HG02885 (cell line): ENCODE measurements around the gene IFT27.

Source experiments
- ATAC-seq: cut with Tn5 transposase; IDR thresholded peaks from one replicate; pipeline ENCODE4 v1.9.1; 2021; ENCODE audit warnings: mild to moderate bottlenecking; ENCODE audit not compliant: unreplicated experiment, poor library complexity

Gene IFT27

DNA sequence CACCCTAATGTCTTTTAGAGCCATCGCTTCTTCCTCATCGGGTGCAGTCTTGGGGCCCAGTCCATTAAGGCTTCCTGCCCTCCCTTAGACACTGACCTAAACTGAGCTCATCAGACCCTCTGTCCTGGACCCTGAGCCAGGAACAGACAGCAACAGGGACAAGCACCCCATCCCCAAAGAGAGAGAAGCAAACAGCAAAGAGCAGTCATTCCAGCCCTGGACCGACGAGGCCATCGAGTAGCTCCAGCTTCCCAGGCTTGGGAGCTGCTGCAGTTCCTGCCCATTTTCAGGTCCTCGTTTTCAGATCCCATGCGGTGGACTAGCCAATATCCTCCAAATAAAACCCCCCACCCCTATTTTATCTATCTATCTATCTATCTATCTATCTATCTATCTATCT lies 46.6 kb downstream of the IFT27 start:
- no peak for ATAC-seq

DNA sequence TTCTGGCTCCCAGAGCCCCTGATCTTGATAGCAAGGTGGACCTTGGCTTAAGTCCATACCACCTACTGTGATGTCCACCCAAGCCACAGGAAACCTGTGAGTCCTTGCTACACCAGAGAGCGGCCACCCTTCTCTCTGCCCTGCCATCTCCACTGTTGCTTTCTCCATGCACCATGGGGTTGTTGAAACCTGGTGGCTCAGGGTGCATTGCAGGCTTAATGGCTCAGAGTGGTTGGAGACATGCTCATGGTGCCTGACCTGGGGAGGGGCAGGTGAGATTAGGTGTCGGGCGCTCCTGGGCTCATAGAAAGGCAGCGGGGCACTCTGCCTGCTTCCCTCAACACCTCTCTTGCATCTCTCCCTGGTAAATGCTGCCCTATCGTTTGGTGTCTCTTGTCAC lies 47.4 kb downstream of the IFT27 start:
- no peak for ATAC-seq

DNA sequence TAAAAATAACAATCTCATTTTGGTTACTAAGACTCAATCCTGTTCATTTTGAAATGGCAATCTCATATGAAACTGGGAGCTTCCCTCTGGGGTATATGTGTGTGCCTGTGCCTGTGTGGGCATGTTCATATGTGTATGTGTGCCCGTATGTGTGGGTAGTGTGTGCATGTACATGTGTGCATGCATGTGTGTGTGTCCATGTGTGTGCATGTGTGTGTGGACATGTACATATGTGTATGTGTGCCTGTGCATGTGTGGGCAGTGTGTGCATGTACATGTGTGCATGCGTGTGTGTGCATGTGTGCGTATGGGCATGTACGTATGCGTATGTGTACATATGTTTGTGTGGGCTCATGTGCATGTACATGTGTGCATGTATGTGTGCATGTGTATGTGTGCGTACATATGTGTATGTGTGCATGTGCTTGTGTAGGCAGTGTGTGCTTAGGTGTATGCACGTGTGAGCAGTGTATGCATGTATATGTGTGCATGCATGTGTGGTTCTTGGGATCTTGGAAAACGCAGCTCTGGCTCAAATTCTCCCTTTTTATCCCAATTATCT lies 47.9 kb downstream of the IFT27 start:
- ATAC-seq: no peak

DNA sequence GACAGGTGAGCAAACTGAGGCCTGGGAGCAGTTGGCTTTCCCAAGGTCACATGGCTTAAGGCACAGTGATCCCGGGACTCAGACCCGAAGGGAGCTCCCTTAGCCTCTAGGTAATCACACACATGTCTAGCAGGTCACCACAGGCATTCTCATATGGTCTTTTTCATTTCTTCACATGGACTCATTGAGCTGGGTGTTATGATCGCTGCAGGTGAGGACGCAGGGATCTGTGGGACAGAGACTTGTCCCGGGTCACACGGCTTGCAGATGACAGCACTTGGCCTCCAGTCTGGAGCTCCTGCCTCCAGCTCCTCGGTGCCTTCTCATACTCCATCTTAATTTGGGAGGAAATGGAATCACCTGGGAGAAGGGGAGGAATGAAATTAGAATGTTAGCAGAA lies 48.8 kb downstream of the IFT27 start:
- no peak for ATAC-seq

- ATAC-seq: no peak
Observed at GRCh38 chr22:36726007-36726380, 49.9 kb downstream of the IFT27 start.

GRCh38 chr22:36725366-36726006 lies 50.4 kb downstream of the IFT27 start:
- ATAC-seq: no peak

GRCh38 chr22:36724836-36725235 lies 51.1 kb downstream of the IFT27 start:
- no peak for ATAC-seq

DNA sequence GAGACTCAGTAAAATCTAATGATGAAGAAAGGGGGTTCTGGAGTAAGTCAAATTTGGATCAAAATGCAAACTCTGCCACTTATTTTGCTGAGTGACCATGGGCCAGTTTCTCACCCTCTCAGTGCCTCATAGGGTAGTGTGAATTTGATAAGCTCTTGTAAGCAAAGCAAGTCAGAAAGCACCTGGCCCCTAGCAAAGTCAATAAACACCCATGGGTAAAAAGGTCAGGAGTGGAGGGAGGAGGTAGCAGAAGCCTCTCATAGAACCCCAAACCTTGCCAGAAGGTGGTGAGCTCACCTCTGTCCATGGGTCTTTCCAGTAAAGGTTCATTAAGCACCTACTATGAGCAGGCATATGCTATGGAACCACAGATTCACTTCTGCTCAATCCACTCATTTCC lies 53.9 kb downstream of the IFT27 start:
- no peak for ATAC-seq

GRCh38 chr22:36715647-36716046 lies 60.3 kb downstream of the IFT27 start:
- no peak for ATAC-seq

DNA sequence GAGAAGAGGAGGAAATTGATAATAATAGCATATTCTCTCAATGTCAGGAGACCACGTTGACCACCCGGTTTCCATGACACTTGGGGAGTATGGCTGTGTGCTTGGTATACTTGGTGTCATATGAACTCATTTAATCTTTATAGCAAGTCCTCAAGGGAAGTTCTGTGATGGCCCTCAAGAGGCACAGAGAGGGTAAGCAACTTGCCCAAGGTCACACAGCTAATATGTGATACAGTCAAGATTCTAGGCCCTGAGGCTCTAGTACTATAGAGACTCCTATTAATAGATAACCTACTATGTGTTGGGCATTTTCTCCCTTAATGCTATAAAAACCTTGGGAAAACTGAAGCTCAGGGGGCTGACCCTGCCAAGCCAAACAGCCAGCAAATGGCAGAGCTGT lies 61.8 kb downstream of the IFT27 start:
- ATAC-seq: no peak

GRCh38 chr22:36713436-36713835 lies 62.5 kb downstream of the IFT27 start:
- no peak for ATAC-seq
